PC-3 (cell line): ENCODE measurements around the gene EVL. TPM values are rescaled to one million over a fixed set of nuclear protein-coding genes. Genes with fewer than 3 reads are reported as not detected.

Source experiments
- ATAC-seq: fragments of 200-7000 bp; cut with Tn5 transposase; 2 replicates; pipeline ENCODE4 v1.9.1; 2020; ENCODE audit warnings: mild to moderate bottlenecking, moderate library complexity
- BruUV-seq: library from RNA; stranded (reverse); fragments of 400-500 nt; replicated peaks from 2 replicates; lab custom pipeline; 2021; lab: Mats Ljungman, UMichigan
- CTCF ChIA-PET: fragments of 300-600 bp; sonication (Branson Sonifier 250); formaldehyde crosslinking; loops from one replicate; lab custom pipeline; 2022; ENCODE audit warnings: antibody characterized with exemption; lab: Charles Lee
- POLR2A ChIA-PET: fragments of 300-600 bp; sonication (Branson Sonifier 250); formaldehyde crosslinking; loops from one replicate; lab custom pipeline; 2022; ENCODE audit warnings: antibody characterized with exemption; ENCODE audit not compliant: unreplicated experiment; lab: Charles Lee
- DNase-seq: peaks from one replicate; pipeline ENCODE4 v3.0.0-alpha.2; 2015
- H2AFZ ChIP-seq: fragments of 300-600 bp; sonication (generic); 2 replicates; pipeline ENCODE4 v1.6.0; 2016; ENCODE audit warnings: antibody characterized with exemption, low read length
- H3F3A ChIP-seq: fragments of 300-600 bp; sonication (generic); one replicate; pipeline ENCODE4 v1.6.0; 2017; ENCODE audit warnings: antibody characterized with exemption, low read length, control low read depth, mild to moderate bottlenecking; ENCODE audit not compliant: unreplicated experiment
- H3K27ac ChIP-seq: fragments of 300-600 bp; sonication (generic); 2 replicates; pipeline ENCODE4 v1.5.1; 2016; ENCODE audit warnings: mild to moderate bottlenecking, low read length
- H3K27me3 ChIP-seq: fragments of 300-600 bp; sonication (generic); 2 replicates; pipeline ENCODE4 v1.6.1; 2016; ENCODE audit warnings: low read length, mixed read lengths
- H3K36me3 ChIP-seq: fragments of 300-600 bp; sonication (generic); 2 replicates; pipeline ENCODE4 v1.6.1; 2016; ENCODE audit warnings: low read depth, mixed run types, low read length, mixed read lengths
- H3K4me1 ChIP-seq: fragments of 300-600 bp; sonication (generic); 2 replicates; pipeline ENCODE4 v1.5.1; 2016; ENCODE audit warnings: low read length; ENCODE audit not compliant: insufficient read depth
- H3K4me2 ChIP-seq: fragments of 300-600 bp; sonication (generic); 2 replicates; pipeline ENCODE4 v1.6.0; 2016; ENCODE audit warnings: low read length
- H3K4me3 ChIP-seq: fragments of 300-600 bp; sonication (generic); 2 replicates; pipeline ENCODE4 v1.5.1; 2016; ENCODE audit warnings: mild to moderate bottlenecking, low read length, mixed read lengths
- H3K79me2 ChIP-seq: fragments of 300-600 bp; sonication (generic); 2 replicates; pipeline ENCODE4 v1.6.1; 2017; ENCODE audit warnings: low read length, mixed read lengths
- H3K9ac ChIP-seq: fragments of 300-600 bp; sonication (generic); 2 replicates; pipeline ENCODE4 v1.6.0; 2016; ENCODE audit warnings: mild to moderate bottlenecking, low read length
- H3K9me2 ChIP-seq: fragments of 300-600 bp; sonication (generic); replicated peaks from 2 replicates; pipeline ENCODE4 v1.6.1; 2016; ENCODE audit warnings: mixed run types, low read length, mixed read lengths
- H3K9me3 ChIP-seq: fragments of 300-600 bp; sonication (generic); 2 replicates; pipeline ENCODE4 v1.6.1; 2016; ENCODE audit warnings: low read length, mixed read lengths
- H4K20me1 ChIP-seq: fragments of 300-600 bp; sonication (generic); 2 replicates; pipeline ENCODE4 v1.6.1; 2016; ENCODE audit warnings: low read length, mixed read lengths
- EZH2 ChIP-seq: fragments of 300-600 bp; sonication (generic); IDR thresholded peaks from one replicate; pipeline ENCODE4 v1.6.1; 2017; ENCODE audit warnings: antibody characterized with exemption, mild to moderate bottlenecking, low read length; ENCODE audit not compliant: unreplicated experiment
- EZH2phosphoT487 ChIP-seq: fragments of 300-600 bp; sonication (generic); IDR thresholded peaks from 2 replicates; pipeline ENCODE4 v1.6.1; 2018; ENCODE audit warnings: mild to moderate bottlenecking, antibody characterized with exemption, low read length, borderline replicate concordance
- intact Hi-C: fragments of 100-400 bp; cut with micrococcal nuclease; formaldehyde crosslinking; loops from 2 replicates; pipeline ENCODE4 v1.9.0; 2023
- total RNA-seq: library from RNA; depleted of rRNA; stranded (reverse); fragments of >200 nt; gene quantifications from 2 replicates; pipeline ENCODE4 v1.2.3, GENCODE V29; 2014
- TF ChIP-seq, protein P1 (sequence below): fragments of 300-600 bp; sonication (generic); conservative IDR thresholded peaks from 2 replicates; pipeline ENCODE4 v1.5.1; 2017; ENCODE audit warnings: antibody characterized with exemption, low read depth, mild to moderate bottlenecking, low read length

The EVL gene
- total RNA-seq, 1 experiment from 2014 or later, result 26.5 TPM

DNA sequence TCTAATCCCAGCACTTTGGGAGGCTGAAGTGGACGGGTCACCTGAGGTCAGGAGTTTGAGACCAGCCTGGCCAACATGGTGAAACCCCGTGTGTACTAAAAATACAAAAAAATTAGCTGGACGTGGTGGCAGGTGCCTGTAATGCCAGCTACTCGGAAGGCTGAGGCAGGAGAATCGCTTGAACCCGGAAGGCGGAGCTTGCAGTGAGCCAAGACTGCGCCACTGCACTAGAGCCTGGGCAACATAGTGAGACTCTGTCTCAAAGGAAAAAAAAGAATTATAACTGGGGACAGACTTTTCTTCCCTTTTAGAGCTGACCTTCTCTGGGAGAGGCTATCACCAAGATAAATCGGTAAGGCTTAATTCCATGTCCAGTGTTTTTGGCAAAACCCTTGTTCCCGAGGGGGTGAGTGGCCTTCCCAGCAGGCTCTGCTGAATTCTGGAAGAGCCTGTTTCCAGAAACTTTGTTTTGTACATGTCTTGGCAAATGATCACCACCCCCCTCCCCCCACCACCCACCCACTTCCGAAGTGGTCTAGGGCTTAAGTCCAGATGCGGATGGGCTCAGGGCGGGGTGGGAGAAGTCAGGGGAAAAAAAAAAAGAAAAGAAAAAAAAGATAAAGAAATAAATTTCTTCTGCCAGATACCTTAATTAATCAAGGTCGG lies 126.5 kb downstream of the EVL start:
- Histone ChIP-seq H3K4me2 (peak overlapping the region; percentile 93), H3K9me3 (no peaks in the 10 kb centered on the region), H4K20me1 (no peaks in the 10 kb centered on the region), H3K27me3 (no peaks in the 10 kb centered on the region), H3K9ac (peak overlapping the region; percentile 88; the same call in 1 of the 2 replicates), H3K9me2 (no peaks in the 10 kb centered on the region), H3K4me1 (peaks cover 12% of the 10 kb centered on the region), H3K27ac (no peak overlapping the region), H3F3A (no peaks in the 10 kb centered on the region), H3K4me3 (peak overlapping the region; percentile 66; the same call in 1 of the 2 replicates), H3K79me2 (no peaks in the 10 kb centered on the region), H3K36me3 (no peaks in the 10 kb centered on the region), H2AFZ (no peak overlapping the region)
- no peak for DNase-seq
- intact Hi-C loops, result loop anchor here (2.0 to 5.0 kb wide), 5 partner anchors 83 to 209 kb away; partner anchors contain the start of gene WDR25
- CTCF ChIA-PET, result no interaction called here
- TF ChIP-seq, protein P1, sequence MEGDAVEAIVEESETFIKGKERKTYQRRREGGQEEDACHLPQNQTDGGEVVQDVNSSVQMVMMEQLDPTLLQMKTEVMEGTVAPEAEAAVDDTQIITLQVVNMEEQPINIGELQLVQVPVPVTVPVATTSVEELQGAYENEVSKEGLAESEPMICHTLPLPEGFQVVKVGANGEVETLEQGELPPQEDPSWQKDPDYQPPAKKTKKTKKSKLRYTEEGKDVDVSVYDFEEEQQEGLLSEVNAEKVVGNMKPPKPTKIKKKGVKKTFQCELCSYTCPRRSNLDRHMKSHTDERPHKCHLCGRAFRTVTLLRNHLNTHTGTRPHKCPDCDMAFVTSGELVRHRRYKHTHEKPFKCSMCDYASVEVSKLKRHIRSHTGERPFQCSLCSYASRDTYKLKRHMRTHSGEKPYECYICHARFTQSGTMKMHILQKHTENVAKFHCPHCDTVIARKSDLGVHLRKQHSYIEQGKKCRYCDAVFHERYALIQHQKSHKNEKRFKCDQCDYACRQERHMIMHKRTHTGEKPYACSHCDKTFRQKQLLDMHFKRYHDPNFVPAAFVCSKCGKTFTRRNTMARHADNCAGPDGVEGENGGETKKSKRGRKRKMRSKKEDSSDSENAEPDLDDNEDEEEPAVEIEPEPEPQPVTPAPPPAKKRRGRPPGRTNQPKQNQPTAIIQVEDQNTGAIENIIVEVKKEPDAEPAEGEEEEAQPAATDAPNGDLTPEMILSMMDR, result no peak
- TF ChIP-seq EZH2phosphoT487 (no peak), EZH2 (no peak)
- POLR2A ChIA-PET, result no interaction called here
- no TSS peak for BruUV-seq
- no peak for ATAC-seq

DNA sequence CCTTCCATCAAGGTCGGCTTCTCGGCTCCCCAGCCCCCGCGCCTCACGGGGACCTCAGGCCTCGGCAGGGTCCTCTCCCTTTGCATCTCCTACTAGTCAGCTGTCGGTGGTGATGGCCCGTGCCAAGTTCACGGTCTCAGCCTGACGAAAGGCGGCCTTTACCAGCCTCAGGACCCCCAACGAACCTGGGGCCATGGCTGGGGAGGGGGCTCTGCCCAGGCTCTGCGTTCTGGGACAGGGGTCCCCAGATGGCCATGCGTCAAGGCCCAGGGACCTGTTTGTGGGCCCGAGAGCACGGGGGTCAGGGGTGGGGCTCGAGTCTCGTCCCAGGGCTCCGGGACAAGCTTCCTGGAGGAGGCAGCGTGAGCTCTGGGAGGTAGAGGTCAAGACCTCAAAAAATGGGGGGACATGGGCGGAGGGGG lies 127.0 kb downstream of the EVL start:
- TF ChIP-seq EZH2 (no peak), EZH2phosphoT487 (no peak)
- TF ChIP-seq, protein P1, result no peak
- H4K20me1 ChIP-seq, result no peaks in the 10 kb centered on the region
- no peaks in the 10 kb centered on the region for H3K9me2 ChIP-seq
- H3K9ac ChIP-seq, result peak overlapping the region; percentile 88
- CTCF ChIA-PET, result interaction anchor here (0.6 to 1.1 kb wide), 3 partner anchors 9 to 120 kb away, joined by 3 to 4 read pairs (median 4); no protein-coding TSS in a partner anchor
- no peaks in the 10 kb centered on the region for H3K27me3 ChIP-seq
- peak overlapping the region; percentile 66 for H3K4me3 ChIP-seq
- no peaks in the 10 kb centered on the region for H3K9me3 ChIP-seq
- no peaks in the 10 kb centered on the region for H3K36me3 ChIP-seq
- ATAC-seq (no peak), DNase-seq (no peak)
- peak overlapping the region; percentile 93 for H3K4me2 ChIP-seq
- BruUV-seq, result TSS peak; percentile 89
- H3F3A ChIP-seq, result no peaks in the 10 kb centered on the region
- POLR2A ChIA-PET, result no interaction called here
- intact Hi-C loops, result loop anchor here (2.0 to 5.0 kb wide), 5 partner anchors 83 to 209 kb away; partner anchors contain the start of gene WDR25
- H3K79me2 ChIP-seq, result no peaks in the 10 kb centered on the region
- H3K27ac ChIP-seq, result peak overlapping the region; percentile 38
- H2AFZ ChIP-seq, result peak overlapping the region; percentile 96
- H3K4me1 ChIP-seq, result peaks cover 12% of the 10 kb centered on the region
